Measurements from ENCODE around the gene RPP38.
A peak's percentile ranks its signal among the peaks of the same experiment; 100 is the strongest.

The RPP38 gene, protein sequence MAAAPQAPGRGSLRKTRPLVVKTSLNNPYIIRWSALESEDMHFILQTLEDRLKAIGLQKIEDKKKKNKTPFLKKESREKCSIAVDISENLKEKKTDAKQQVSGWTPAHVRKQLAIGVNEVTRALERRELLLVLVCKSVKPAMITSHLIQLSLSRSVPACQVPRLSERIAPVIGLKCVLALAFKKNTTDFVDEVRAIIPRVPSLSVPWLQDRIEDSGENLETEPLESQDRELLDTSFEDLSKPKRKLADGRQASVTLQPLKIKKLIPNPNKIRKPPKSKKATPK

DNA sequence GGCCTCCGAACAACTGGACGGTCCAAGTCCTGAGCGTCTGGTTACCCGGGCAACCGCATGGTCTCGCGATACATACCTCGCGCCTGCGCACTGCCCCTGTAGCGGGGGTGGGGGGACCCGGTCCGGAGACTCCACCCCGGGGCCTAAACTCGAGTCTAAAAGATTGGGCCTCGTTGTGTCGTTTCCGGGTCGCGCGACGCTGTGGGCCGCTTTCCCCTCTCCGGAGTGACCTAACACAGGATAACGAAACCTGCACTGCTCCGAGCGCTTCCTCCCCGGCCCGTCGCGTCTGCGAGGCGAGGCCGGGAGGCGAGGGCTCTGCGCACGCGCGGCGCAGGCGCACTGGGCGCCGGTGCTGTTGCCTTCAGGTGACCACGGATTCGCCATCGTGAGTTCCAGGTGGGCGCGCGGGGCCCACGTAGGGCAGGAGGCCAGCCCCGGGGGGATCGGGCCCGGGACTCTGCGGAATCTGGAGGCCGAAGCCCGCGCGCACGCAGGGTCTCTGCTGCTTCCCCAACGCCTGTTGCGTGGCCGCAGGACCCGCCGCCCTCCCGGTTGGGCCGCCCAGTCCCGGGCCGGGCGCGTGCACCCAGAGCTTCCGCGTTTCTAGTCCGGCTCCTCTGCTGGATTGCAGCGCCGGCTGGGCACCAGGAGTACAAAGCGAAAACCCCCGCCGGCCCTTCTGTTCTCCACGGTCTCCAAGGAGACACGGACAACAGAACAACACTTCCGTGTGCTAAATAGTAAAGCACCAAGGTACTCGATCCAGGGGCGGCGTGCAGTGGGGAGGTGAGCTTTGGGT is at the start of gene RPP38:
Gene RPP38, plus strand, starts transcription at position 345 of the 802 bp plus-strand sequence. CDS start 5,960 bp downstream, outside the sequence.
- Histone ChIP-seq H3K4me3 (ENCODE audit: severe bottlenecking) (peak within 1 kb of the TSS; percentile 65), H3K27me3 (ENCODE audit: insufficient read depth, poor library complexity, severe bottlenecking) (no peaks in the 10 kb centered on the region), H3K27ac (ENCODE audit: poor library complexity, severe bottlenecking) (peak within 1 kb of the TSS; percentile 91), H3K4me1 (ENCODE audit: insufficient read depth, poor library complexity, severe bottlenecking) (peaks cover 8% of the 10 kb centered on the region), H3K9me3 (ENCODE audit: severe bottlenecking) (no peaks in the 10 kb centered on the region), H3K36me3 (ENCODE audit: low read depth) (peaks cover 27% of the 10 kb centered on the region)
- no peak for TF ChIP-seq CTCF (IDR thresholded peaks at IDR 0.05; ENCODE audit: poor library complexity, severe bottlenecking)
- DNase-seq (ENCODE audit: low spot score), result peak; percentile 96
- peak; percentile 83 for ATAC-seq (ENCODE audit: low read depth)

GRCh38 chr10:15049533-15049932 is 47.6 kb upstream of the RPP38 start:
- DNase-seq (ENCODE audit: low spot score), result no peak
- Histone ChIP-seq H3K9me3 (ENCODE audit: severe bottlenecking) (no peaks in the 10 kb centered on the region), H3K4me3 (ENCODE audit: severe bottlenecking) (no peak overlapping the region), H3K27me3 (ENCODE audit: insufficient read depth, poor library complexity, severe bottlenecking) (no peaks in the 10 kb centered on the region), H3K4me1 (ENCODE audit: insufficient read depth, poor library complexity, severe bottlenecking) (peaks cover 10% of the 10 kb centered on the region), H3K36me3 (ENCODE audit: low read depth) (no peaks in the 10 kb centered on the region), H3K27ac (ENCODE audit: poor library complexity, severe bottlenecking) (no peak overlapping the region)
- TF ChIP-seq CTCF (IDR thresholded peaks at IDR 0.05; ENCODE audit: poor library complexity, severe bottlenecking), result no peak
- no peak for ATAC-seq (ENCODE audit: low read depth)

GRCh38 chr10:15052121-15052520 is 45.0 kb upstream of the RPP38 start:
- no peaks in the 10 kb centered on the region for H3K27me3 ChIP-seq (ENCODE audit: insufficient read depth, poor library complexity, severe bottlenecking)

GRCh38 chr10:15053061-15053460 is 44.1 kb upstream of the RPP38 start:
- DNase-seq (ENCODE audit: low spot score), result no peak
- no peak for TF ChIP-seq CTCF (IDR thresholded peaks at IDR 0.05; ENCODE audit: poor library complexity, severe bottlenecking)
- H3K9me3 ChIP-seq (ENCODE audit: severe bottlenecking), result peaks cover 1% of the 10 kb centered on the region
- no peaks in the 10 kb centered on the region for H3K27me3 ChIP-seq (ENCODE audit: insufficient read depth, poor library complexity, severe bottlenecking)
- no peak overlapping the region for H3K4me3 ChIP-seq (ENCODE audit: severe bottlenecking)
- ATAC-seq (ENCODE audit: low read depth), result no peak
- no peak overlapping the region for H3K27ac ChIP-seq (ENCODE audit: poor library complexity, severe bottlenecking)
- no peaks in the 10 kb centered on the region for H3K4me1 ChIP-seq (ENCODE audit: insufficient read depth, poor library complexity, severe bottlenecking)
- no peaks in the 10 kb centered on the region for H3K36me3 ChIP-seq (ENCODE audit: low read depth)

More at GRCh38 chr10:15052121-15052520, 45.0 kb upstream of the RPP38 start:
- no peak for ATAC-seq (ENCODE audit: low read depth)
- TF ChIP-seq CTCF (IDR thresholded peaks at IDR 0.05; ENCODE audit: poor library complexity, severe bottlenecking), result no peak
- DNase-seq (ENCODE audit: low spot score), result no peak
- Histone ChIP-seq H3K9me3 (ENCODE audit: severe bottlenecking) (peaks cover 1% of the 10 kb centered on the region), H3K36me3 (ENCODE audit: low read depth) (no peaks in the 10 kb centered on the region), H3K27ac (ENCODE audit: poor library complexity, severe bottlenecking) (no peak overlapping the region), H3K4me3 (ENCODE audit: severe bottlenecking) (no peak overlapping the region), H3K4me1 (ENCODE audit: insufficient read depth, poor library complexity, severe bottlenecking) (no peaks in the 10 kb centered on the region)
